ENCODE data around the gene GRAMD2B.

DNA sequence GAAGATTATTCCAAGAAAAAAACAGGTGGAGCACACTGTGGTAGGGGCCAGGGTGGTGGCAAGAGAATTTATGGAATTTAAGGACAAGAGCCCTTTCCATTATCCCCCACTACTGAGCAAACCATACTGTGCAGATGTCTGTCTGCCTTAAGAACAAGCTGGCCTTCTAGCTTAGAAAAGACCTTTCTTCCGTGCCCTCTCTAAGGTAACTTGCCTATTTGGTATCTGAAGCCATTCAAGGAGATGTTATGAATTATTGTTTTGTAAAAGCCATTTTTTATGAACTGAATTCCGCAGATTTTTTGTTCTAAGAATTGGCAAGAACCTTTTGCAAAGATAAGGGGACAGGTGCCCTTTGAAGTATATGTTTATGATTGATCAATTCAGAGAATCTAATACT is 20.9 kb downstream of the GRAMD2B start:
- no peak for TF ChIP-seq POLR2A (IDR thresholded peaks at IDR 0.05)
- TF ChIP-seq, protein P1, sequence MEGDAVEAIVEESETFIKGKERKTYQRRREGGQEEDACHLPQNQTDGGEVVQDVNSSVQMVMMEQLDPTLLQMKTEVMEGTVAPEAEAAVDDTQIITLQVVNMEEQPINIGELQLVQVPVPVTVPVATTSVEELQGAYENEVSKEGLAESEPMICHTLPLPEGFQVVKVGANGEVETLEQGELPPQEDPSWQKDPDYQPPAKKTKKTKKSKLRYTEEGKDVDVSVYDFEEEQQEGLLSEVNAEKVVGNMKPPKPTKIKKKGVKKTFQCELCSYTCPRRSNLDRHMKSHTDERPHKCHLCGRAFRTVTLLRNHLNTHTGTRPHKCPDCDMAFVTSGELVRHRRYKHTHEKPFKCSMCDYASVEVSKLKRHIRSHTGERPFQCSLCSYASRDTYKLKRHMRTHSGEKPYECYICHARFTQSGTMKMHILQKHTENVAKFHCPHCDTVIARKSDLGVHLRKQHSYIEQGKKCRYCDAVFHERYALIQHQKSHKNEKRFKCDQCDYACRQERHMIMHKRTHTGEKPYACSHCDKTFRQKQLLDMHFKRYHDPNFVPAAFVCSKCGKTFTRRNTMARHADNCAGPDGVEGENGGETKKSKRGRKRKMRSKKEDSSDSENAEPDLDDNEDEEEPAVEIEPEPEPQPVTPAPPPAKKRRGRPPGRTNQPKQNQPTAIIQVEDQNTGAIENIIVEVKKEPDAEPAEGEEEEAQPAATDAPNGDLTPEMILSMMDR (IDR thresholded peaks at IDR 0.05): no peak

Data from body of pancreas (tissue), 4 donors.